RWPE2 (cell line): ENCODE data around the gene UBE4A.

ENCODE experiments used
- ATAC-seq: fragments of 200-7000 bp; cut with Tn5 transposase; 3 replicates; pipeline ENCODE4 v1.9.1; 2021; ENCODE audit warnings: low read depth
- DNase-seq: peaks from one replicate; pipeline ENCODE4 v3.0.0-alpha.2; 2020; ENCODE audit warnings: low spot score
- H3K27ac ChIP-seq: fragments of 450-650 bp; 2 replicates; pipeline ENCODE4 v1.5.1; 2017; ENCODE audit warnings: mild to moderate bottlenecking; ENCODE audit not compliant: poor library complexity, severe bottlenecking
- H3K27me3 ChIP-seq: fragments of 250-450 bp; sonication (Bioruptor Pico); 2 replicates; pipeline ENCODE4 v1.5.1; 2021; ENCODE audit warnings: mild to moderate bottlenecking, moderate library complexity; ENCODE audit not compliant: insufficient read depth, poor library complexity, severe bottlenecking
- H3K36me3 ChIP-seq: fragments of 250-450 bp; sonication (Bioruptor Pico); 2 replicates; pipeline ENCODE4 v1.5.1; 2020; ENCODE audit warnings: low read depth, mild to moderate bottlenecking, moderate library complexity
- H3K4me1 ChIP-seq: fragments of 250-450 bp; sonication (Bioruptor Pico); 2 replicates; pipeline ENCODE4 v1.5.1; 2021; ENCODE audit warnings: mild to moderate bottlenecking, moderate library complexity; ENCODE audit not compliant: insufficient read depth, poor library complexity, severe bottlenecking
- H3K4me3 ChIP-seq: fragments of 250-450 bp; sonication (Bioruptor Pico); 2 replicates; pipeline ENCODE4 v1.5.1; 2021; ENCODE audit warnings: mild to moderate bottlenecking, moderate library complexity; ENCODE audit not compliant: severe bottlenecking
- H3K9me3 ChIP-seq: fragments of 250-450 bp; sonication (Bioruptor Pico); 2 replicates; pipeline ENCODE4 v1.5.1; 2021; ENCODE audit warnings: mild to moderate bottlenecking, moderate library complexity; ENCODE audit not compliant: severe bottlenecking
- CTCF ChIP-seq: fragments of 450-650 bp; IDR thresholded peaks from one replicate; pipeline ENCODE4 v1.5.1; 2017; ENCODE audit warnings: mild to moderate bottlenecking, moderate library complexity; ENCODE audit not compliant: poor library complexity, severe bottlenecking

UBE4A gene

GRCh38 chr11:118438314-118438931 lies 79.0 kb downstream of the UBE4A start:
- ATAC-seq (peak; percentile 28), DNase-seq (no peak)
- Histone ChIP-seq H3K4me3 (peak overlapping the region; percentile 97), H3K27ac (peak overlapping the region; percentile 84), H3K27me3 (no peaks in the 10 kb centered on the region), H3K9me3 (no peaks in the 10 kb centered on the region), H3K4me1 (peaks cover 30% of the 10 kb centered on the region), H3K36me3 (peaks cover 21% of the 10 kb centered on the region)
- TF ChIP-seq CTCF: no peak

GRCh38 chr11:118439646-118440045 lies 80.2 kb downstream of the UBE4A start:
- H3K9me3 ChIP-seq: no peaks in the 10 kb centered on the region
- no peaks in the 10 kb centered on the region for H3K27me3 ChIP-seq
- no peak overlapping the region for H3K27ac ChIP-seq
- no peak for TF ChIP-seq CTCF
- H3K36me3 ChIP-seq: peaks cover 32% of the 10 kb centered on the region
- ATAC-seq (no peak), DNase-seq (no peak)
- H3K4me1 ChIP-seq: peaks cover 30% of the 10 kb centered on the region
- no peak overlapping the region for H3K4me3 ChIP-seq

- no peaks in the 10 kb centered on the region for H3K27me3 ChIP-seq
- no peak overlapping the region for H3K4me3 ChIP-seq
- ATAC-seq: 0 out of 3 replicates have a peak, but pooled peaks have one; percentile 2
- H3K9me3 ChIP-seq: no peaks in the 10 kb centered on the region
- H3K36me3 ChIP-seq: peaks cover 41% of the 10 kb centered on the region
- peaks cover 30% of the 10 kb centered on the region for H3K4me1 ChIP-seq
- no peak for TF ChIP-seq CTCF
- no peak for DNase-seq
- H3K27ac ChIP-seq: peak overlapping the region; percentile 26
These were observed 82.4 kb downstream of the UBE4A start for GRCh38 chr11:118441770-118442275.

- ATAC-seq: peak; percentile 37
- TF ChIP-seq CTCF: no peak
- Histone ChIP-seq H3K27ac (peak overlapping the region; percentile 26), H3K4me1 (peaks cover 31% of the 10 kb centered on the region), H3K9me3 (no peaks in the 10 kb centered on the region), H3K27me3 (no peaks in the 10 kb centered on the region), H3K4me3 (no peak overlapping the region), H3K36me3 (peaks cover 46% of the 10 kb centered on the region)
- DNase-seq: no peak
These were observed 82.9 kb downstream of the UBE4A start for GRCh38 chr11:118442301-118442700.

GRCh38 chr11:118442908-118443589 lies 83.6 kb downstream of the UBE4A start:
- H3K27ac ChIP-seq: no peak overlapping the region

More at GRCh38 chr11:118442908-118443589, 83.6 kb downstream of the UBE4A start:
- Histone ChIP-seq H3K4me3 (no peak overlapping the region), H3K9me3 (no peaks in the 10 kb centered on the region), H3K36me3 (peaks cover 53% of the 10 kb centered on the region), H3K27me3 (no peaks in the 10 kb centered on the region), H3K4me1 (peaks cover 38% of the 10 kb centered on the region)
- no peak for ATAC-seq
- DNase-seq: no peak
- no peak for TF ChIP-seq CTCF
